Endothelial cell of umbilical vein (primary cell): ENCODE measurements around the gene TAF10. TPM values are rescaled to one million over a fixed set of nuclear protein-coding genes. Genes with fewer than 3 reads are reported as not detected.

Experiments
- BruUV-seq: library from RNA; stranded (reverse); fragments of 400-500 nt; replicated peaks from 2 replicates; lab custom pipeline; 2021; lab: Mats Ljungman, UMichigan
- CTCF ChIA-PET: fragments of 300-600, 350-600 bp; sonication (Branson Sonifier 250); formaldehyde crosslinking; loops from one replicate; lab custom pipeline; 2021; ENCODE audit warnings: antibody characterized with exemption, inconsistent platforms; lab: Charles Lee
- POLR2A ChIA-PET: fragments of 300-600, 350-600 bp; sonication (Branson Sonifier 250); formaldehyde crosslinking; loops from one replicate; lab custom pipeline; 2021; ENCODE audit warnings: antibody characterized with exemption, inconsistent platforms; lab: Charles Lee
- DNase-seq: peaks from one replicate; pipeline ENCODE4 v3.0.0-alpha.2; 2011; ENCODE audit warnings: low read depth, low spot score
- FAIRE-seq: peaks from 2 replicates; lab custom pipeline; 2011; peaks lifted over from hg19 to GRCh38; lab: Jason Lieb, UNC
- H2AFZ ChIP-seq: 2 replicates; pipeline ENCODE4 v1.6.0; 2012; ENCODE audit warnings: low read depth, low read length, control low read depth, inconsistent platforms
- H3K27ac ChIP-seq: 2 replicates; pipeline ENCODE4 v1.5.1; 2011; ENCODE audit warnings: low read depth, mild to moderate bottlenecking, control low read depth, low read length, moderate library complexity; ENCODE audit not compliant: insufficient read depth
- H3K27me3 ChIP-seq, 2 experiments: 2 replicates each; pipeline versions ENCODE4 v1.6.0 to v1.6.1; 2011; ENCODE audit warnings: low read length in 2 of 2, mixed read lengths in 1 of 2; ENCODE audit not compliant: control insufficient read depth in 2 of 2, insufficient read depth in 2 of 2
- H3K36me3 ChIP-seq, 2 experiments: 2 replicates in 1 of 2; 3 replicates in 1 of 2; pipeline ENCODE4 v1.5.1; 2011; ENCODE audit warnings: low read length in 2 of 2, mild to moderate bottlenecking in 1 of 2, moderate library complexity in 1 of 2; ENCODE audit not compliant: control insufficient read depth in 2 of 2, insufficient read depth in 2 of 2; ENCODE audit errors: extremely low read depth in 1 of 2
- H3K4me1 ChIP-seq: 3 replicates; pipeline ENCODE4 v1.5.1; 2011; ENCODE audit warnings: mild to moderate bottlenecking, low read length; ENCODE audit not compliant: control insufficient read depth, insufficient read depth; ENCODE audit errors: extremely low read depth
- H3K4me2 ChIP-seq: 2 replicates; pipeline ENCODE4 v1.6.1; 2011; ENCODE audit warnings: low read length, control low read depth, mixed read lengths; ENCODE audit not compliant: insufficient read depth
- H3K4me3 ChIP-seq, 3 experiments: fragments of 200-600 bp in 1 of 3; sonication (generic), shearing (Covaris generic) in 1 of 3; replicated peaks in 1 of 3; 2 replicates each; pipeline ENCODE4 v1.5.1; 2011 to 2016; ENCODE audit warnings: control low read depth in 3 of 3, low read length in 3 of 3, mild to moderate bottlenecking in 2 of 3, inconsistent platforms in 1 of 3, low read depth in 1 of 3, moderate library complexity in 1 of 3; ENCODE audit not compliant: insufficient read depth in 1 of 3
- H3K79me2 ChIP-seq: 2 replicates; pipeline ENCODE4 v1.6.0; 2012; ENCODE audit warnings: low read length, inconsistent platforms; ENCODE audit not compliant: control insufficient read depth, insufficient read depth
- H3K9ac ChIP-seq: replicated peaks from 2 replicates; pipeline ENCODE3; 2011; ENCODE audit warnings: low read length, control low read depth; ENCODE audit not compliant: insufficient read depth; ENCODE audit errors: extremely low read depth
- H3K9me1 ChIP-seq: replicated peaks from 3 replicates; pipeline ENCODE4 v1.6.0; 2011; ENCODE audit warnings: mild to moderate bottlenecking, low read length; ENCODE audit not compliant: control insufficient read depth, insufficient read depth; ENCODE audit errors: extremely low read depth
- H3K9me3 ChIP-seq: replicated peaks from 2 replicates; pipeline ENCODE4 v1.5.1; 2012; ENCODE audit warnings: low read length, inconsistent platforms; ENCODE audit not compliant: control insufficient read depth, insufficient read depth
- H4K20me1 ChIP-seq: replicated peaks from 2 replicates; pipeline ENCODE3; 2011; ENCODE audit warnings: mild to moderate bottlenecking, low read length; ENCODE audit not compliant: control insufficient read depth, insufficient read depth; ENCODE audit errors: extremely low read depth
- EZH2 ChIP-seq: IDR thresholded peaks from 2 replicates; pipeline ENCODE4 v1.6.1; 2012; ENCODE audit warnings: borderline replicate concordance, low read depth, mild to moderate bottlenecking, moderate library complexity, low read length, inconsistent platforms; ENCODE audit not compliant: severe bottlenecking
- FOS ChIP-seq: IDR thresholded peaks from 2 replicates; pipeline ENCODE4 v1.6.1; 2011; ENCODE audit warnings: mild to moderate bottlenecking, low read length, moderate library complexity, borderline replicate concordance; ENCODE audit not compliant: insufficient read depth
- GATA2 ChIP-seq: IDR thresholded peaks from 2 replicates; pipeline ENCODE4 v1.7.0; 2011; ENCODE audit warnings: low read depth, mild to moderate bottlenecking, moderate library complexity, mixed read lengths, low read length; ENCODE audit not compliant: insufficient read length, insufficient read depth
- MAX ChIP-seq: IDR thresholded peaks from 2 replicates; pipeline ENCODE4 v1.6.1; 2011; ENCODE audit not compliant: insufficient read depth, insufficient read length
- MYC ChIP-seq: IDR thresholded peaks from one replicate; pipeline ENCODE4 v1.6.1; 2011; ENCODE audit warnings: mild to moderate bottlenecking, low read depth, low read length
- POLR2A ChIP-seq: IDR thresholded peaks from 2 replicates; pipeline ENCODE4 v1.6.1; 2012; ENCODE audit warnings: low read depth, mild to moderate bottlenecking, control low read depth, low read length
- dilution Hi-C: fragments of 300-500 bp; cut with MboI; formaldehyde crosslinking; loops from one replicate; pipeline ENCODE4 v1.15.0; 2019; ENCODE audit warnings: low sequenced_read_pairs; ENCODE audit not compliant: extremely low pct_ligation_motif_present
- intact Hi-C: fragments of 100-400 bp; cut with micrococcal nuclease; formaldehyde crosslinking; loops from one replicate; pipeline ENCODE4 v1.10.0; 2022
- polyA plus RNA-seq, 4 experiments: library from polyadenylated mRNA; depleted of rRNA in 3 of 4; stranded (reverse) in 3 of 4; unstranded in 1 of 4; fragments of >200 nt; gene quantifications; 2 replicates each; pipeline versions ENCODE4 v1.2.1 to v1.2.3, GENCODE V29; 2011 to 2012; ENCODE audit warnings: missing spikeins in 1 of 4
- total RNA-seq: library from RNA; stranded (reverse); gene quantifications from 2 replicates; pipeline ENCODE4 v1.2.3, GENCODE V29; 2021

Gene TAF10
- total and polyA plus RNA-seq, 2 donors (not counting 3 experiments of a cell fraction or from before 2014, with no cell fraction given), result 86.2 to 149 TPM

GRCh38 chr11:6586434-6587359 lies 25.3 kb downstream of the TAF10 start:
- no peak overlapping the region for H2AFZ ChIP-seq
- TF ChIP-seq MYC (no peak), POLR2A (no peak), EZH2 (no peak), GATA2 (no peak), FOS (no peak), MAX (no peak)
- no peak overlapping the region for H3K4me2 ChIP-seq
- DNase-seq (no peak), FAIRE-seq (no peak)
- no peaks in the 10 kb centered on the region for H3K9me1 ChIP-seq
- H3K36me3 ChIP-seq, result no peaks in the 10 kb centered on the region
- no peaks in the 10 kb centered on the region for H3K79me2 ChIP-seq
- H3K9me3 ChIP-seq, result no peaks in the 10 kb centered on the region
- H3K27ac ChIP-seq, result no peak overlapping the region
- no peaks in the 10 kb centered on the region for H4K20me1 ChIP-seq
- ChIA-PET POLR2A (interaction anchor here (0.7 kb wide), 1 partner anchor 17 kb away, joined by 3 read pairs; no protein-coding TSS in a partner anchor), CTCF (interaction anchor here (0.8 to 1.4 kb wide), 3 partner anchors 10 to 18 kb away, joined by 3 to 4 read pairs (median 4); no protein-coding TSS in a partner anchor)
- intact Hi-C loops, result no loop called here
- no peak overlapping the region for H3K4me3 ChIP-seq
- BruUV-seq, result no TSS peak
- H3K27me3 ChIP-seq, result no peaks in the 10 kb centered on the region
- dilution Hi-C loops, result no loop called here
- no peaks in the 10 kb centered on the region for H3K4me1 ChIP-seq
- no peak overlapping the region for H3K9ac ChIP-seq
